ENCODE data around the gene CHST4.

The CHST4 gene

GRCh38 chr16:71562552-71562951, 36.3 kb downstream of the CHST4 start:
- TF ChIP-seq CTCF (conservative IDR thresholded peaks at IDR 0.05) (no peak), ZFX (IDR thresholded peaks at IDR 0.05) (no peak)
- no peak overlapping the region for H3K27ac ChIP-seq

- TF ChIP-seq ZFX (IDR thresholded peaks at IDR 0.05) (no peak), CTCF (conservative IDR thresholded peaks at IDR 0.05) (no peak)
- peak overlapping the region; percentile 63 for H3K27ac ChIP-seq
These were observed 38.2 kb downstream of the CHST4 start for GRCh38 chr16:71564335-71564967.

- no peak overlapping the region for H3K27ac ChIP-seq
- TF ChIP-seq CTCF (conservative IDR thresholded peaks at IDR 0.05) = no peak
- no peak for TF ChIP-seq ZFX (IDR thresholded peaks at IDR 0.05)
These were observed 39.8 kb downstream of the CHST4 start for GRCh38 chr16:71565812-71566700.

- no peak for TF ChIP-seq CTCF (conservative IDR thresholded peaks at IDR 0.05)
- TF ChIP-seq ZFX (IDR thresholded peaks at IDR 0.05) = no peak
- no peak overlapping the region for H3K27ac ChIP-seq
These were observed 41.7 kb downstream of the CHST4 start for GRCh38 chr16:71567931-71568330.

- H3K27ac ChIP-seq = no peak overlapping the region
- no peak for TF ChIP-seq ZFX (IDR thresholded peaks at IDR 0.05)
- no peak for TF ChIP-seq CTCF (conservative IDR thresholded peaks at IDR 0.05)
These were observed 42.3 kb downstream of the CHST4 start for GRCh38 chr16:71568551-71568950.

GRCh38 chr16:71569621-71570020, 43.4 kb downstream of the CHST4 start:
- no peak overlapping the region for H3K27ac ChIP-seq
- TF ChIP-seq CTCF (conservative IDR thresholded peaks at IDR 0.05) (no peak), ZFX (IDR thresholded peaks at IDR 0.05) (no peak)

GRCh38 chr16:71570144-71570543, 43.9 kb downstream of the CHST4 start:
- H3K27ac ChIP-seq = no peak overlapping the region
- TF ChIP-seq CTCF (conservative IDR thresholded peaks at IDR 0.05) (no peak), ZFX (IDR thresholded peaks at IDR 0.05) (no peak)

Data from C4-2B (cell line).